CD4-positive, alpha-beta T cell treated with Interleukin-6 for 4 hours (primary cell): Measurements from ENCODE around the gene PKP2.

Source experiments
- DNase-seq: peaks from one replicate; pipeline ENCODE4 v3.0.0-alpha.2; 2020; ENCODE audit warnings: mixed read lengths

The PKP2 gene

DNA sequence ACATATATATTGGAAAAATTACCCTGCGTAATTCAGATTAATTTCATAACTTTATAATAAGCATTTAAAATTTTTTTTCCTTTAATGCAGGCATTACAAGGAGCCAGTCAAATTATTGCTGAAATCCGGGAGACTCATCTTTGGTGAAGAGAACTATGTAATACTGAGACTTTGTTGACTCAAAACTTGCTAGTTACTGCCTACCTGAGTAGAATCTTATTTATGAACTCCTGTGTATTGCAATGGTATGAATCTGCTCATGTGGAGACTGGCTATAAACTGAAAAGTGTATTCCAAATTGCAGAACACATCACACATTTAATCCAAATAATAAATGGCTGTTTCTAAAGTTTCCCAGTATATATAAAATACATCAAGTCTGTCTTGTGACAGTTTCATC lies 153.3 kb downstream of the PKP2 start:
- DNase-seq: no peak

DNA sequence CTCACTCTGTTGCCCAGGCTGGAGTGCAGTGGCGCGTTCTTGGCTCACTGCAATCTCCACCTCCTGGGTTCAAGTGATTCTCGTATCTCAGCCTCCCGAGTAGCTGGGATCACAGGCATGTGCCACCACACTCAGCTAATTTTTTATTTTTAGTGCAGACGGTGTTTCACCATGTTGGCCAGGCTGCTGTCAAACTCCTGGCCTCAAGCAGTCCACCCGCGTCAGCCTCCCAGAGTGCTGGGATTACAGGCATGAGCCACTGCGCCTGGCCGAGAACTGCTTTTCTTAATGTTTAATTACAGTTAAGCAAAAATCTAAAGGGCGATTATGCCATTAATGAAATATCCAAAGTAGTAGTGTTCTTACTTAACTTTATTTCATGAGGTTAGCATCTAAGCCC lies 154.4 kb downstream of the PKP2 start:
- no peak for DNase-seq
